Mucosa of rectum (tissue), 2 donors: ENCODE results near the gene TREH.
"Not testable (repeated sequence)": the region's sequence is repeated elsewhere in the genome, so short reads cannot be mapped to it uniquely, and the experiment has no call there.

Source experiments
- H3K27ac ChIP-seq, 2 donors: one replicate each; pipeline ENCODE4 v1.7.0; 2013; ENCODE audit warnings: inconsistent platforms in 2 of 2, low read depth in 2 of 2, low read length in 2 of 2
- H3K27me3 ChIP-seq, 2 donors: one replicate each; pipeline ENCODE4 v1.7.0; 2013; ENCODE audit warnings: low read length in 2 of 2; ENCODE audit not compliant: control insufficient read depth in 2 of 2, insufficient read depth in 2 of 2
- H3K36me3 ChIP-seq, 2 donors: one replicate each; pipeline ENCODE4 v1.7.0; 2013; ENCODE audit warnings: low read length in 2 of 2; ENCODE audit not compliant: control insufficient read depth in 2 of 2, insufficient read depth in 2 of 2
- H3K4me1 ChIP-seq, 2 donors: one replicate each; pipeline ENCODE4 v1.7.0; 2013; ENCODE audit warnings: low read length in 2 of 2, mild to moderate bottlenecking in 1 of 2; ENCODE audit not compliant: control insufficient read depth in 2 of 2, insufficient read depth in 2 of 2
- H3K4me3 ChIP-seq, 2 donors: one replicate each; pipeline ENCODE4 v1.7.0; 2013; ENCODE audit warnings: low read length in 2 of 2
- H3K9ac ChIP-seq, 2 donors: one replicate each; pipeline ENCODE4 v1.7.0; 2013; ENCODE audit warnings: low read length in 2 of 2, low read depth in 1 of 2, mild to moderate bottlenecking in 1 of 2
- H3K9me3 ChIP-seq, 2 donors: one replicate each; pipeline ENCODE4 v1.7.0; 2013; ENCODE audit warnings: low read length in 2 of 2; ENCODE audit not compliant: control insufficient read depth in 2 of 2
- donor health status: healthy.
- donor health status: Normal muscosa, but diverticular disease.

The TREH gene

GRCh38 chr11:118615976-118616371, 63.5 kb downstream of the TREH start:
- H3K9me3 ChIP-seq, result no peaks in the 10 kb centered on the region
- peaks cover 0 to 4% of the 10 kb centered on the region in 2 donors for H3K27me3 ChIP-seq
- no peak overlapping the region for H3K9ac ChIP-seq
- no peak overlapping the region for H3K4me3 ChIP-seq
- H3K27ac ChIP-seq, result no peak overlapping the region
- peaks cover 16% of the 10 kb centered on the region in 2 donors for H3K4me1 ChIP-seq
- peaks cover 4 to 7% of the 10 kb centered on the region in 2 donors for H3K36me3 ChIP-seq

DNA sequence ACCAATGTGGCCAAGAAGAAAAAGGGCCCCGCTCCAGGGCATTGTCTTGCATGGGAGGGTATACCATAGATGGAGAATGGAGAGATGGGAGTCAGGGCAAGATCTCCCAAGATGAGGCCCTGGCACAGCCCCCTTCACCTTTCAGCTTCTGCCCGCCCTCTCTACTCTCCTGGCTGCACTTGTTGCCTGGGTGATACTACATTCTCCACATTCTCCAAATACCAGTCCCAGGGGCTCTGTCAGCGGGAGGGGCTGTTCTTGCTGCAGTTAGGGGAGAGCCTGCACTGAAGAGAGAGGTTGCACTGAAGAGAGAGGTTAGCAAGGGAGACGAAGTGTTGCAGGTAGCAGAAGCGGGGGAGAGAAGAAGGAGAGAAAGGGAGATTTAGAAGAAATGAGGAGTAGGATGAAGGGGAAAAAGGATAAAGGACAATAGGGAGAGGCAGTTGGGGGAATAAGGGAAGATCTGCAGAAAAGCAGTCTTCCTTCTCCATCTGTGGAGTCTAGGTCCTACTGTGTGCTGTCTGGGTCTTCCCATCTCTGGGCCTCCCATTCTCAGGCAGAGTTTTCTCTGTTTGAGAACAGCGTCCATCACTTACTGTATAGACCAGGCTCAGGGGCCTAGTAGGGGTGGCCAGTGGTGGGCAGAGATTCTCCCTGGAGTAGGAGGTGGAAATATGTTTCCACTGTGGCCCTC, 64.0 kb downstream of the TREH start:
- H3K36me3 ChIP-seq, result peaks cover 4 to 7% of the 10 kb centered on the region in 2 donors
- H3K9me3 ChIP-seq, result no peaks in the 10 kb centered on the region
- no peak overlapping the region for H3K9ac ChIP-seq
- no peak overlapping the region for H3K27ac ChIP-seq
- H3K4me3 ChIP-seq, result no peak overlapping the region
- peaks cover 2 to 6% of the 10 kb centered on the region in 2 donors for H3K27me3 ChIP-seq
- H3K4me1 ChIP-seq, result peaks cover 14 to 16% of the 10 kb centered on the region in 2 donors

GRCh38 chr11:118614511-118614910, 64.9 kb downstream of the TREH start:
- Histone ChIP-seq H3K27ac (no peak overlapping the region), H3K4me3 (no peak overlapping the region), H3K9me3 (no peaks in the 10 kb centered on the region), H3K4me1 (peaks cover 13 to 23% of the 10 kb centered on the region in 2 donors), H3K36me3 (peaks cover 4 to 7% of the 10 kb centered on the region in 2 donors), H3K9ac (no peak overlapping the region), H3K27me3 (peaks cover 6% of the 10 kb centered on the region in 2 donors)

DNA sequence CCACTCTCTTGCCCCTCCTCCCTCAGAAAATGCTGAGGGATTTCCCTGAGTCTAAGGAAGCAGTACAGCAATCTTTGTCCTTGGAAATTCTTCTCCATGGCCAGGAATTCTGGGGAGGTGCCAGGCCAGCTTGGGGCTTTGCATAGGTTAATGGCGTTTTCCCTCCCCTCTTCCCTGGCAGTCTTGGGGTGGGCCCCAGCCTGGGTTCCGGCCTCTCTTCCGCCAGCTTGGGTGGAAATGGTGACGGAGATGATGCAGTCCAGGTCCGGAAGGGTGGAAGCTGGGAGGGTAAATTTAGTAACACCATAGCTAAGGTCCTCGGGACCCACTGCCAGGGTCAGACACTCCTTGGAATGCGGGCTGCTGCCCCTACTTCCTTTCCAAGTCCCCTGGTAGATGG, 67.1 kb downstream of the TREH start:
- Histone ChIP-seq H3K9ac (no peak overlapping the region), H3K36me3 (peaks cover 4 to 7% of the 10 kb centered on the region in 2 donors), H3K4me1 (peaks cover 26 to 28% of the 10 kb centered on the region in 2 donors), H3K27me3 (peaks cover 14 to 24% of the 10 kb centered on the region in 2 donors), H3K27ac (peak overlapping the region; percentile 15 to 56), H3K9me3 (no peaks in the 10 kb centered on the region), H3K4me3 (no peak overlapping the region)

GRCh38 chr11:118611433-118611795, 68.0 kb downstream of the TREH start:
- not testable (repeated sequence) for H3K36me3 ChIP-seq, H3K4me3 ChIP-seq, H3K9me3 ChIP-seq
- Histone ChIP-seq H3K9ac (peak overlapping the region in 1 of 2 donors; percentile 14), H3K27me3 (peaks cover 14 to 24% of the 10 kb centered on the region in 2 donors), H3K4me1 (peaks cover 25 to 29% of the 10 kb centered on the region in 2 donors), H3K27ac (peak overlapping the region in 1 of 2 donors; percentile 11)

GRCh38 chr11:118610773-118611432, 68.5 kb downstream of the TREH start:
- peaks cover 0 to 7% of the 10 kb centered on the region in 2 donors for H3K36me3 ChIP-seq
- H3K27me3 ChIP-seq, result peaks cover 14 to 24% of the 10 kb centered on the region in 2 donors
- H3K9ac ChIP-seq, result peak overlapping the region; percentile 14 to 52
- peaks cover 29 to 34% of the 10 kb centered on the region in 2 donors for H3K4me1 ChIP-seq
- H3K9me3 ChIP-seq, result no peaks in the 10 kb centered on the region
- peak overlapping the region; percentile 43 to 82 for H3K27ac ChIP-seq
- H3K4me3 ChIP-seq, result peak overlapping the region; percentile 44 to 56

- H3K9ac ChIP-seq, result peak overlapping the region; percentile 5 to 52
- H3K4me3 ChIP-seq, result peak overlapping the region; percentile 44 to 56
- H3K27me3 ChIP-seq, result peaks cover 14 to 24% of the 10 kb centered on the region in 2 donors
- H3K4me1 ChIP-seq, result peaks cover 29 to 35% of the 10 kb centered on the region in 2 donors
- H3K9me3 ChIP-seq, result no peaks in the 10 kb centered on the region
- H3K27ac ChIP-seq, result peak overlapping the region; percentile 43 to 82
- H3K36me3 ChIP-seq, result peaks cover 0 to 7% of the 10 kb centered on the region in 2 donors
Observed at GRCh38 chr11:118610225-118610772, 69.2 kb downstream of the TREH start.

GRCh38 chr11:118609380-118610224, 69.8 kb downstream of the TREH start:
- H3K9me3 ChIP-seq, result no peaks in the 10 kb centered on the region
- peak overlapping the region; percentile 82 to 89 for H3K27ac ChIP-seq
- H3K4me1 ChIP-seq, result peaks cover 35 to 42% of the 10 kb centered on the region in 2 donors
- H3K36me3 ChIP-seq, result peaks cover 0 to 4% of the 10 kb centered on the region in 2 donors
- H3K4me3 ChIP-seq, result peak overlapping the region; percentile 69 to 72
- H3K9ac ChIP-seq, result peak overlapping the region; percentile 5 to 32
- peaks cover 14 to 24% of the 10 kb centered on the region in 2 donors for H3K27me3 ChIP-seq

- Histone ChIP-seq H3K36me3 (no peaks in the 10 kb centered on the region), H3K4me3 (peak overlapping the region; percentile 69 to 72), H3K9ac (peak overlapping the region; percentile 41 to 76), H3K27ac (peak overlapping the region; percentile 82 to 89), H3K4me1 (peaks cover 36 to 47% of the 10 kb centered on the region in 2 donors), H3K9me3 (no peaks in the 10 kb centered on the region), H3K27me3 (peaks cover 14 to 24% of the 10 kb centered on the region in 2 donors)
Observed at GRCh38 chr11:118608360-118609227, 70.9 kb downstream of the TREH start.
